Right renal cortex interstitium (tissue), 3 donors: ENCODE data around the gene ZNF141. TPM values are rescaled to one million over a fixed set of nuclear protein-coding genes. Genes with fewer than 3 reads are reported as not detected.
"Not testable (repeated sequence)": the region's sequence is repeated elsewhere in the genome, so short reads cannot be mapped to it uniquely, and the experiment has no call there.

ENCODE experiments used
- DNase-seq, 3 donors: peaks; one replicate each; pipeline ENCODE4 v3.0.0-alpha.2; 2013; ENCODE audit warnings: low read depth in 3 of 3, low spot score in 2 of 3
- polyA plus RNA-seq, 3 donors: library from polyadenylated mRNA; unstranded; fragments of 120-200 nt; gene quantifications; one replicate each; pipeline ENCODE4 v1.2.1, GENCODE V29; 2013; ENCODE audit not compliant: insufficient read length in 3 of 3

ZNF141 gene
- polyA plus RNA-seq, 3 donors: 25.0 to 27.6 (median 27.4) TPM

DNA sequence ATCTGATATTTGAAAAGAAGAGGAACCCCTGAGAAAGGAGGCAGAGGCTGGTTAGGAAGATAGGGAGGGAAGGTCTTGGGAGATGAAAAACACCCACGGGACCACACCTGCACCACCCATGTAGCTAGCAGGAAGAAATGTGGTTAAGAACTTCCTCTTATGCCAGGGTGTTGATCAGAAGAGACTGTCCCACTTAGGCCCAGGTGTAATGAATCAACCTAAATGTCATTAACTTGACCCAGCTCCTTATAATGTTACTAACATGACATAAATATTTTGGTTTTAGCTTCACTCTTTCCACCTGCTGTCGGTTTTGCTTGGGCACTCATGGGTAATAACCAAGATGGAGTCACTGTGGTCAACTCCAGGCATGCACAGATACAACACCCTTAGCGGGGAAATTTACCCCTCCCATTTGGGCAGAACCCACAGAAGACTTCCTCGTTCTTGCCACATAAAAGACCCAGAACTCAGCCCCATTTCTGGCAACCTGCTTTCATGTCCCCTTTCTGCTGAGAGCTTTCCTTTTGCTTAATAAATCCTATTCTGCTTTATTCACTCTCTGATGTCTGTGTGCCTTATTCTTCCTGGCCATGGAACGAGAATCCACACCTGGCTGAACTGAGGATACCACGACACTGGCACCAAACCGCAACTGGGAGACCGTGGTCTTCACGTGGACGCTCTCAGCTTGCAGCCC, 46.8 kb downstream of the ZNF141 start:
- no peak for DNase-seq

DNA sequence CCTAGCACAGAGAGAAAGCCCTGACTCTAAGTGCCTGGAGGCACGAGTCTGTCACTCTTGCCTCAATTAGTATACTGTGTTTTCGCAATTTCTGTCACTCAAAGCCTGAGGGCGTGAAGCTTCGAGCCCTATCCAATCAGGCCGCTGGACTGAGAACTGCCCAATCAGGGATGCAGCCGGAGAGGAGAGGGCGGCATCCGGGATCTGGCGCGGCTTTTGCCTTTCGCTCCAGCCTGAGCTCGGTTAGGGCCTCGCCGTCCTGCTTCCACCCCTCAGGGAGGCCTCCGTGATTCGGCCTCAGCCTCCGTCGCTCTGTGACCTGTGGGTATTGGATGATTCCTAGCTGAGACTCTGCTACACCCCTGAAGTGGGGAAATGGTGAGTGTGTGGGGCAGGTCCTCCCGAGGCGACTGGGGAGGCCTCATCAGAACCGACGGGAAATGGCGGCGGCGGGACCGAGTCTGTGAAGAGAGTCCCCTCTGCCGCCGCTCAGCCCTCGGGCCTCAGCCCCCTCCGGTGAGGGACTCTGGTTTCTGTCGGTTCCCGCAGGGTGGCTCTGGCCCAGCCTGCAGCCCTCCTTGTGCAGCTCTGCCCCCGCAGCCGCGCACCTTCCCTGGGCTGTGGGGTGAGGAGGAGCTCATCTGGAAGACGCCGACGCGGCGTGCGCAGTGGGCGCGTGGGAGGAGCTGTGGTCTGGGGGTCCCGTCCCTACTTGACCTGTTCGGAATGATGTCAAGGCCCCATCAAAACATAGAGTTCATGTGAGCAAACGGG, 48.5 kb downstream of the ZNF141 start:
- DNase-seq: no peak

DNA sequence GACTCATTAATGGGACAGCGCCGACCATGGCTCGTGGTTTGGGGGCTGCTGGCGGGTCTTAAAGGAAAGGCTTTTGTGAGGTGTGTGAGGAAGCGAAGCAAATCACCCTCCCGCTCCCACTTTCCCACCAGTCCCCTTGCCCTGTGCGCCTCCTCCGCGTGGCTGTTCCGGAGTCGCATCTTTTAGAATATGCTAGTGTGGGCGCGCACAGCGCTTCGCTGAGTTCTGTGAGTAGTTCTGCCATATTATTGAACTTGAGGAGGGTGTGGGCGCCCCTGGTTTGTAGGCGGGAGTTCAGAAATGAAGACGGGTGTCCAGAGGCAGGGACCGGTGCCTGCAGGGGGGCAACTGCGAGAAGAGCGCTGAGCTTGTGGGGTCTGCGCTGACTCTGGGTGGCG, 49.1 kb downstream of the ZNF141 start:
- DNase-seq: no peak

DNA sequence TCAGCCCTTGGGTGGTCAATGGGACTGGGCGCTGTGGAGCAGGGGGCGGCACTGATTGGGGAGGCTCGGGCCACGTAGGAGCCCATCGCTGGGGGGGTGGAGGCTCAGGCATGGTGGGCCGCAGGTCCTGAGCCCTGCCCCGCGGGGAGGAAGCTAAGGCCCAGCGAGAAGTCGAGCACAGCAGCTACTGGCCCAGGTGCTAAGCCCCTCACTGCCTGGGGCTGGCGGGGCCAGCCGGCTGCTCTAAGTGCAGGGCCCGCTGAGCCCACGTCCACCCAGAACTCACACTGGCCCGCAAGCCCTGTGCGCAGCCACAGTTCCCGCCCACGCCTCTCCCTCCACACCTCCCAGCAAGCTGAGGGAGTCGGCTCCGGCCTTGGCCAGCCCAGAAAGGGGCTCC, 66.4 kb downstream of the ZNF141 start:
- no peak for DNase-seq

DNA sequence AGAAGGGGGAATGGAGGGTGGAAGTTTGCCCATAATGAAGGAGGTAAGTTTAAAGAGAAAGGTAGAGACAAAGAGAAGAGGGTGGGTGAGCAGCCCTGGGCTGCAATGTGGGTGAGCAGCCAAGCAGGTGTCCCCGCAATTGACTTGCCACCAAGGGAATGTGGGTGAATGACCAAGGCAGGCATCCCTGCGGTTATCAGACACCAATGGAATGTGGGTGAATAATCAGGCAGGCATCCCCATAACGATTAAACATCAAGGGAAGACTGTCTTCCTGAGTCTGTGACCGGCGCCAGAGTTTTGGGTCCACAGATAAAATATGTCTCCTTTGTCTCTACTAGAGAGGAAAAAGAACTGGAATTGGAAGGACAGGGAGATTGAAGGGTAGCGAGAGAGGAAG, 70.7 kb downstream of the ZNF141 start:
- DNase-seq: not testable (repeated sequence)

DNA sequence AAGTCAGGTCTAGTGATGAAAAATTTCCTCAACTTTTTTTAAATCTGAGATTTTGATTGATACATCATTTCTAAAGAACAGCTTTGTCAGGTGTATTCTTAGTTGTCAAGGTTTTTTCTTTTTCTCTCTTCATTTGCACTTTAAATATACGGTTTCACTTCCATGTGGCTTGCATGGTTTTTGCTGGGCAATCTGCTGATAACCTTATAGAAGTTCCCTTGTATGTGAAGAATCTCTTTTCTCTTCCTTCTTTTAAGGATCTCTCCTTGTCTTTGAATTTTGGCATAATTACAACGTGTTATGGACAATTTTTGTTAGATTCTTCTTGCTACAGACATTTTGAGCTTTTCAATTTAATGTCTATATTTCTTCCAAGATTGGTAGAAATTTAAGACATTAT, 85.0 kb downstream of the ZNF141 start:
- no peak for DNase-seq

Other genes starting within 250 kb of the ZNF141 start
- 10 to 100 TPM in 2 of 3 donors, 1 to 10 TPM in 1; 7.7 to 13.8 (median 13.2) TPM for gene ZNF718, start 213.3 kb upstream of the ZNF141 start, polyA plus RNA-seq
- 1 to 10 TPM; 2.0 to 2.4 (median 2.2) TPM for gene ZNF732, start 32.3 kb upstream of the ZNF141 start, polyA plus RNA-seq
- 10 to 100 TPM; 44.2 to 47.2 (median 44.3) TPM for gene ZNF721, start 161.3 kb downstream of the ZNF141 start, polyA plus RNA-seq
- gene PIGG, start 161.4 kb downstream of the ZNF141 start, polyA plus RNA-seq: 10 to 100 TPM; 49.3 to 53.8 (median 53.4) TPM
- gene TMEM271, start 238.5 kb downstream of the ZNF141 start, polyA plus RNA-seq: not detected